Right atrium auricular region (tissue), 2 donors: Measurements from ENCODE around the gene LRRC27. TPM values are rescaled to one million over a fixed set of nuclear protein-coding genes. Genes with fewer than 3 reads are reported as not detected.

Source experiments
- DNase-seq: peaks from one replicate; pipeline ENCODE4 v3.0.0-alpha.2; 2019; ENCODE audit warnings: low spot score
- H3K27ac ChIP-seq, 2 donors: fragments of 200-600 bp; sonication (generic); 1 replicate in 1 of 2; 2 replicates in 1 of 2; pipeline ENCODE4 v1.5.1; 2016 to 2019
- H3K27me3 ChIP-seq, 2 donors: fragments of 200-600 bp; sonication (generic); one replicate each; pipeline versions ENCODE4 v1.5.1 to v1.6.0; 2017 to 2019
- H3K36me3 ChIP-seq: fragments of 200-600 bp; sonication (generic); one replicate; pipeline ENCODE4 v1.5.1; 2016
- H3K4me1 ChIP-seq, 2 donors: fragments of 200-600 bp; sonication (generic); one replicate each; pipeline versions ENCODE4 v1.5.1 to v1.6.0; 2017 to 2019
- H3K4me3 ChIP-seq, 2 donors: fragments of 200-600 bp; sonication (generic); 1 replicate in 1 of 2; 2 replicates in 1 of 2; pipeline ENCODE4 v1.5.1; 2017 to 2019; ENCODE audit warnings: mild to moderate bottlenecking in 1 of 2, moderate library complexity in 1 of 2
- H3K9me3 ChIP-seq, 2 donors: fragments of 200-600 bp; sonication (generic); one replicate each; pipeline ENCODE4 v1.5.1; 2019
- total RNA-seq, 2 donors: library from RNA; depleted of rRNA; stranded (reverse); fragments of >200 nt; gene quantifications; one replicate each; pipeline ENCODE4 v1.1.0, GENCODE V29; 2016
- TF ChIP-seq, protein P1 (sequence below), 2 donors: fragments of 200-600 bp; sonication (generic); IDR thresholded peaks; one replicate each; pipeline ENCODE4 v1.5.1; 2019; ENCODE audit warnings: antibody characterized with exemption in 2 of 2

Gene LRRC27
- total RNA-seq, 2 donors from 2014 or later, result 2.6 to 4.6 TPM

DNA sequence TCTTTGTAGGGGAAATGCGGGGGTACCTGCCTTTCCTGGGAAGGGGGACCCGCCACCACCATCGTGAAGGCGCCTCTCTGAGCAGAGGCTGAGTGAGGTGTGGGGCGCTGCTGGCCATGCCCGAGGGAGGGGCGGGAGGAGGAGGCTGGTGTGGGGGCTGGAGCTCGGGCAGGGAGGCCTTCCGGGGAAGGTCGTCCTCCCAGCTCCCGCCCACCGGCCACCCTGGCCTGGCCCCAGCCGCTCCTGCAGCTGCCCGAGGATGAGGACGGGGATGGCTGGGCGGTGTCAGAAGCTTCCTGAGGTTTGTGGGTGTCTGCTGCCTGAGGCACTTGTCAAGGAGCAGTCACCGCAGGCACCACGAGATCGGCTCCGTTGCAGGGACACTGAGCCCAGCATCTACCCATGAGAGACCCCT lies 76.4 kb downstream of the LRRC27 start:
- Histone ChIP-seq H3K27ac (peak overlapping the region; percentile 63 to 68), H3K9me3 (no peaks in the 10 kb centered on the region), H3K4me3 (no peak overlapping the region), H3K36me3 (peaks cover 19% of the 10 kb centered on the region), H3K27me3 (no peaks in the 10 kb centered on the region), H3K4me1 (peaks cover 0 to 49% of the 10 kb centered on the region in 2 donors)
- TF ChIP-seq, protein P1, sequence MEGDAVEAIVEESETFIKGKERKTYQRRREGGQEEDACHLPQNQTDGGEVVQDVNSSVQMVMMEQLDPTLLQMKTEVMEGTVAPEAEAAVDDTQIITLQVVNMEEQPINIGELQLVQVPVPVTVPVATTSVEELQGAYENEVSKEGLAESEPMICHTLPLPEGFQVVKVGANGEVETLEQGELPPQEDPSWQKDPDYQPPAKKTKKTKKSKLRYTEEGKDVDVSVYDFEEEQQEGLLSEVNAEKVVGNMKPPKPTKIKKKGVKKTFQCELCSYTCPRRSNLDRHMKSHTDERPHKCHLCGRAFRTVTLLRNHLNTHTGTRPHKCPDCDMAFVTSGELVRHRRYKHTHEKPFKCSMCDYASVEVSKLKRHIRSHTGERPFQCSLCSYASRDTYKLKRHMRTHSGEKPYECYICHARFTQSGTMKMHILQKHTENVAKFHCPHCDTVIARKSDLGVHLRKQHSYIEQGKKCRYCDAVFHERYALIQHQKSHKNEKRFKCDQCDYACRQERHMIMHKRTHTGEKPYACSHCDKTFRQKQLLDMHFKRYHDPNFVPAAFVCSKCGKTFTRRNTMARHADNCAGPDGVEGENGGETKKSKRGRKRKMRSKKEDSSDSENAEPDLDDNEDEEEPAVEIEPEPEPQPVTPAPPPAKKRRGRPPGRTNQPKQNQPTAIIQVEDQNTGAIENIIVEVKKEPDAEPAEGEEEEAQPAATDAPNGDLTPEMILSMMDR (IDR thresholded peaks at IDR 0.05), result no peak
- DNase-seq, result no peak

DNA sequence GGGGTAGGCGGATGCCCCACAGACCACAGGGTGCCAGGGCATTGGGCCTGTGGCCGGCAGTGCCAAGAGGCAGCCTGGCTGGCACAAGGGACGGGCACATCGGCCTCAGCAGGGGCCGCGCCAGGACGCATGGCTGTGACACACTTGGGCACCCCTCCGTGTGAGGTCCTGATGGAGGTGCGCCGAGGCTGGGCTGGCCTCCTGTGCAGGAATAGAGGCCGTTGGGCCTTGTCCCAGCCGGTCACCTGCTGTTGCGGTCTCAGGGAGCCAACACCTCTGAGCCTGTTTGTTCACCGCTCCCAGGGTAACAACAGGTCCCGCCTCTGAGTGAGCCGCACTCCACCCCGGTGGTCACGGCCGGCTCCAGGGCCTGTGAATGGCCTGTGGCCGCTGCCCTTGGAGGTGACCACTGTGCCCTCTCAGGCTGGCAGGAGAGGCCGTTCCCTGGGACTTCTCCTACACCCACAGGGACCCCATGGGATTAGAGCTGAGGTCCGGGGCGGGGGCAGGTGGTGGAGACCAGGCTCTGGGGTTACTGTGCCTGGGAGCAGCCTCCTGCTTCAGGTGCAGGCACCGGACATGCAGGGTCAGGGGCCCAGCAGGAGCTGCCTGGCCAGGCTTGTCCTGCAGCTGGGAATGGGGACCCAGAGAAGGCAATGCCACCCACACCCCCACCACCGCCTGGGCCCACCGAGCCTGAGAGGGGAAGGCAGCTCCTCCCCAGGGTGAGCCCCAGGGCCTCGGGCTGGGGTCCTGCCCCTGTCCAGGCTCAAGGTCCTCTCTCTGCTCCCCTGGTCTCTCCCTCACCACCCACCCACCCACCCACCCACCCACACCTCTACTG lies 77.1 kb downstream of the LRRC27 start:
- peaks cover 19% of the 10 kb centered on the region for H3K36me3 ChIP-seq
- H3K9me3 ChIP-seq, result no peaks in the 10 kb centered on the region
- H3K27ac ChIP-seq, result peak overlapping the region; percentile 63 to 68
- H3K27me3 ChIP-seq, result no peaks in the 10 kb centered on the region
- DNase-seq, result no peak
- TF ChIP-seq, protein P1 (IDR thresholded peaks at IDR 0.05), result no peak
- no peak overlapping the region for H3K4me3 ChIP-seq
- H3K4me1 ChIP-seq, result peaks cover 0 to 55% of the 10 kb centered on the region in 2 donors

DNA sequence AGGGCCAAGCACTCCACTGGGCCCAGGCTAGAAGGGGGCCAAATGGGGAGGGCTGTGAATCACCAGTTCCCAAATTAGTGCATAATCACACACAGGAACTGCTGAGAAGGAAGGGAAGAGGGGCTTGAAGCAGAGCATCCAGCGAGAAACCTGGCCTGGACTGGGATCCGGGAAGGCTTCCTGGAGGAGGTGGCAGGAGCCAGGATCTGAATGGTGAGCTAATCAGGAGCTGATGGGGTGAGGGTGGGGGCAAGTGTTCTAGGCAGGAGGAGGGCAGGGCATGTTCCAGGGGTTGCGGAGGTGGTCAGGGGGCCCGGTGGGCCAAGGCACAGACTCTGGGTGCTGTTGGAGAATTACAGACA lies 77.7 kb downstream of the LRRC27 start:
- no peak for DNase-seq
- H3K36me3 ChIP-seq, result peaks cover 19% of the 10 kb centered on the region
- TF ChIP-seq, protein P1 (IDR thresholded peaks at IDR 0.05), result no peak
- no peak overlapping the region for H3K4me3 ChIP-seq
- H3K4me1 ChIP-seq, result peaks cover 0 to 55% of the 10 kb centered on the region in 2 donors
- H3K9me3 ChIP-seq, result no peaks in the 10 kb centered on the region
- no peaks in the 10 kb centered on the region for H3K27me3 ChIP-seq
- H3K27ac ChIP-seq, result peak overlapping the region in 1 of 2 donors; percentile 63

DNA sequence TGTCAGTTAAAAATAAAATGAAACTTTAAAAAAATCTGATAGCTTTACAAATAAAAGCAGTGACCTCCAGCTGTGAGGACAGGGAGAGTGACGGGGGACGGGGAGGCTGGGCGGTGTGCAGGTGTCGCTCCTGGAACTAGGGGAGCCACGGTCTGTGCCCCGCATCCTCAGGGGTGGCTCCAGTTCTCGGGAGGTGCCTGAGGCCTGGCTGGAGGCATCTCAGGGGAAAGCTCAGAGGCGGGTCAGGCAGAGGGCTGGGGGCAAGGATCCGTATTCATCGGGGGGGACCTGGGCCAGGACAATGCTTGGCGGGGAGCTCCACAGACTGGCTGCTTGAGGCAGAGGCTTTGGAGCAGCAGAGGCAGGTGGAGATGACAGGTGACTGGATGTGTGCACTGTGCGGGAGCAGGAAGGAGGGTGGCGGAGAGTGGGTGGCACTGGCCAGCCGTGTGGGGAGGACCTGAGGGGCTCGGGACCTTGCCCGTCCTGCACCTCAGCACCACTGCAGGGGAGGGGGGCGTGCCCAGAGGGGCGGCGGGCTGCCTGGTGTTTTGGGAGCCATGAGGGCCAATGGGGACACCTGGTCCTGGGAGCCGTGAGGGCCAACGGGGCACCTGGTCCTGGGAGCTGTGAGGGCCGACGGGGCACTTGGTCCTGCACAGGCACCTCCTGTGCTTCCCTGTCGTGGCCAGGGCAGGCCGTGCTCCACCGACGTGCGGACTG lies 78.2 kb downstream of the LRRC27 start:
- Histone ChIP-seq H3K4me3 (no peak overlapping the region), H3K27me3 (no peaks in the 10 kb centered on the region), H3K27ac (no peak overlapping the region), H3K4me1 (peaks cover 0 to 55% of the 10 kb centered on the region in 2 donors), H3K9me3 (no peaks in the 10 kb centered on the region), H3K36me3 (peaks cover 16% of the 10 kb centered on the region)
- TF ChIP-seq, protein P1 (IDR thresholded peaks at IDR 0.05), result no peak
- DNase-seq, result no peak

DNA sequence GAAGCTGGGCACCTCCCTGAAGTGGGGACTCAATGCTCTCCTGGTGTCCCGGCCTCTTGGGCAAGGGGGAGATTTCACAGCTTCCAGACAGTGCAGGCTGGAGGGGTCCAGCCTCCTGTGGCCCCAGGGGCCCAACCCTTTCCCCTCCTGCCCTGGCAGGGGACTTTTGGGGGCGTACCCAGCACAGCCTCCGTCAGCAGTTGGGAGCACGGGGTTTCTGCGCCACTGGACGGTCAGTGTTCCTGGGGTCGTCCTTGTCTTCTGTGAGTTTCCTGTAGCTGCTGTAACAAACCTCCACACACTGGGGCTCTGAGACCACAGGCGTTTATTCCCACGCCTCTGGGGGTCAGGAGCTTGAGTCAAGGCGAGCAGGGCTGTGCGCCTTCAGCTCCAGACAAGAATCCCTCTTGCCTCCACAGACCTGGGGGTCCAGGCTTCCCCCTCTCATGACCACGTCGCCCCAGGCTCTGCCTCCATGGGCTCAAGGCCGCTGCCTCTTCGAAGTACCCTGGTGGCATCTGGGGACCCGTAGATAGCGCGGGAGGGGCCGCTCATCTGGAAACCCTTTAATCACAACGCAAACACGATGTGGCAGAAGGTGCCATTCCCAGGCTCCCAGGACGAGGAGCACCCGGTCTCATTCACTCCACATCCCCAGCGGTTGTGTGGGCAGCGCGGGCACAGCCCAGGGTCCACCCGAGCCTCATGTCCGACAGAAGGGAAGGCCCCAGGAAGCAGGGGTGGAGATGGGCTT lies 79.0 kb downstream of the LRRC27 start:
- peaks cover 9% of the 10 kb centered on the region for H3K36me3 ChIP-seq
- peaks cover 0 to 55% of the 10 kb centered on the region in 2 donors for H3K4me1 ChIP-seq
- no peaks in the 10 kb centered on the region for H3K27me3 ChIP-seq
- TF ChIP-seq, protein P1 (IDR thresholded peaks at IDR 0.05), result no peak
- no peak for DNase-seq
- no peak overlapping the region for H3K4me3 ChIP-seq
- H3K27ac ChIP-seq, result peak overlapping the region in 1 of 2 donors; percentile 20
- no peaks in the 10 kb centered on the region for H3K9me3 ChIP-seq
